ENCODE results near the gene RASEF.

Gene RASEF

DNA sequence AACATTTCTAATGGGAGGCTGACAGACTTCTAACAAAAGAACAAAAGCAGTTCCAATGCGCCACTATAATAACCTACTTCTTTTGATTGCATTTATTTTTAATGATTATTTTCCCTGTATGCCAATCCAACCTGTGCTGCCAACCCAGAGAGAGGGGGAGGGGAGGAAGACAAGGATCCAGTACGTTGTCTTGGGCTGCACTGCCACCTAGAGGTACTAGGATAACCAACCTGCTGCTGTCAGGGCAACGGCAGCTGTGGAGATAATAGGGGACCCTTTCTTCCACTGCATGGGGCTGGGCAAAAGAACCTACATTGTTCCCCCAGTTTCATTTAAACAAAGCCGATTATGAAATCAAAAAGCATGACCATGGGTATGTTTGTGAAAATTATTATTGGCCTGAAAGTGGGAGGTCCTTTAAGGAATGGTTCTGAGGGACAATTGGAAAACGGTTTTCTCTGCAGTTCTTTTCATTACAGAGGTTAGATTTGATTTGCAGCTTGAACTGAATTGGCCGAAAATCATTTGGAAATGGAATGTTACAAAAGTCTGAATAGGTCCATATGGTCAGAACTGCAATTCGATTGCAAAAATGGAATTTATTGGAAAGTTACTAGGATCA, 101.3 kb downstream of the RASEF start:
- Histone ChIP-seq H3K4me2 (ENCODE audit: low read length) (no peak overlapping the region), H3K9me2 (replicated peaks; ENCODE audit: control insufficient read depth, low read length) (no peaks in the 10 kb centered on the region), H3K4me3 (ENCODE audit: low read length) (no peak overlapping the region), H4K20me1 (ENCODE audit: control insufficient read depth, insufficient read depth, low read depth, low read length) (no peaks in the 10 kb centered on the region), H3K36me3 (ENCODE audit: control insufficient read depth, low read length) (no peaks in the 10 kb centered on the region), H3K79me2 (ENCODE audit: control insufficient read depth, low read length) (no peaks in the 10 kb centered on the region), H3F3A (ENCODE audit: control insufficient read depth, insufficient read depth) (no peaks in the 10 kb centered on the region), H3K4me1 (ENCODE audit: control insufficient read depth, low read length) (no peaks in the 10 kb centered on the region), H3K27me3 (ENCODE audit: control insufficient read depth, low read length) (no peaks in the 10 kb centered on the region), H3K9me3 (ENCODE audit: control insufficient read depth, insufficient read depth, low read length) (no peaks in the 10 kb centered on the region), H3K27ac (ENCODE audit: low read depth, low read length) (no peak overlapping the region)
- TF ChIP-seq, protein P1, sequence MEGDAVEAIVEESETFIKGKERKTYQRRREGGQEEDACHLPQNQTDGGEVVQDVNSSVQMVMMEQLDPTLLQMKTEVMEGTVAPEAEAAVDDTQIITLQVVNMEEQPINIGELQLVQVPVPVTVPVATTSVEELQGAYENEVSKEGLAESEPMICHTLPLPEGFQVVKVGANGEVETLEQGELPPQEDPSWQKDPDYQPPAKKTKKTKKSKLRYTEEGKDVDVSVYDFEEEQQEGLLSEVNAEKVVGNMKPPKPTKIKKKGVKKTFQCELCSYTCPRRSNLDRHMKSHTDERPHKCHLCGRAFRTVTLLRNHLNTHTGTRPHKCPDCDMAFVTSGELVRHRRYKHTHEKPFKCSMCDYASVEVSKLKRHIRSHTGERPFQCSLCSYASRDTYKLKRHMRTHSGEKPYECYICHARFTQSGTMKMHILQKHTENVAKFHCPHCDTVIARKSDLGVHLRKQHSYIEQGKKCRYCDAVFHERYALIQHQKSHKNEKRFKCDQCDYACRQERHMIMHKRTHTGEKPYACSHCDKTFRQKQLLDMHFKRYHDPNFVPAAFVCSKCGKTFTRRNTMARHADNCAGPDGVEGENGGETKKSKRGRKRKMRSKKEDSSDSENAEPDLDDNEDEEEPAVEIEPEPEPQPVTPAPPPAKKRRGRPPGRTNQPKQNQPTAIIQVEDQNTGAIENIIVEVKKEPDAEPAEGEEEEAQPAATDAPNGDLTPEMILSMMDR (IDR thresholded peaks at IDR 0.05; ENCODE audit: low read depth, low read length, poor library complexity, severe bottlenecking): peak; percentile 71
- no peak for TF ChIP-seq EZH2phosphoT487 (IDR thresholded peaks at IDR 0.05; ENCODE audit: borderline replicate concordance, low read length)

DNA sequence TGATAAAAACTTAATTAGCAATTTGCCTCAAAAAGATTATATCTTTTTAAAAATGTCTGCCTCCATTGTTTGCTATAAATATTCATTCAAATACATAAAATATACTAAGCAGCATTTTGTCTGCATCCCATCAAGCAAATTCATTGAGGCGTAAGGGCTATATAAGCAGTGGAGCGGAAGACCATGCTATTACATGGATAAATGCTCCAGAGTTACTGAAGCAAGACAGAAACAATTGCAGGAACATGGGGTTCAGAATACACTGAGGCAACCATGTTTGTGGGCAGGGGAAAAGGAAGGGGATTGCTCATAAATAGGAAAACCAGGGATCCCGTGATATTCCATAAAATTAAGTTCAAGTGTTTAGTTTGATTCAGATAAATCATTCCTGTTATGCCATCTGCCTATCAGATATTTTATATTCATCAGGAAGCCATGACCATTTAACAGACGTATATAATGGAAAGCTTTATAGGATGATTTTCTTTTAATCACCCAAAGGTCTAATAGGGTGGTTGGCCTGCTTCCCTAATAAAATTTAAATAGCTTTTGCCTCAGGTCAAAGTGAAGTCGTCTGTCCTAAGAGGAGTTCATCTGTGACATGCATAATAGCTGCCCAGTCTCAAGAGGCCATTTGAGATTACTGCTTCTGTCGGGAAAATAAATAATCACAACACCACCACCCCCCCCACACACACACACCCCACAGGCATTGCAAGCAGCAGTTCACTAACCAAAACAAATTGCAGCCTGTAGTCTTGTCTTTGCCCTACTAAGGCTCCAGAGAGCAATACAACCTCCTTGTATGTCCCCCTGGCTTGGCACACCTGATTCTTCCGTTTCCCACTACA, 105.2 kb downstream of the RASEF start:
- Histone ChIP-seq H3F3A (ENCODE audit: control insufficient read depth, insufficient read depth) (no peaks in the 10 kb centered on the region), H3K36me3 (ENCODE audit: control insufficient read depth, low read length) (no peaks in the 10 kb centered on the region), H3K9me2 (replicated peaks; ENCODE audit: control insufficient read depth, low read length) (no peaks in the 10 kb centered on the region), H3K4me1 (ENCODE audit: control insufficient read depth, low read length) (no peaks in the 10 kb centered on the region), H3K27me3 (ENCODE audit: control insufficient read depth, low read length) (no peaks in the 10 kb centered on the region), H3K9me3 (ENCODE audit: control insufficient read depth, insufficient read depth, low read length) (no peaks in the 10 kb centered on the region), H3K27ac (ENCODE audit: low read depth, low read length) (no peak overlapping the region), H3K79me2 (ENCODE audit: control insufficient read depth, low read length) (no peaks in the 10 kb centered on the region), H3K4me2 (ENCODE audit: low read length) (no peak overlapping the region), H4K20me1 (ENCODE audit: control insufficient read depth, insufficient read depth, low read depth, low read length) (no peaks in the 10 kb centered on the region), H3K4me3 (ENCODE audit: low read length) (no peak overlapping the region)
- TF ChIP-seq EZH2phosphoT487 (IDR thresholded peaks at IDR 0.05; ENCODE audit: borderline replicate concordance, low read length): no peak
- TF ChIP-seq, protein P1 (IDR thresholded peaks at IDR 0.05; ENCODE audit: low read depth, low read length, poor library complexity, severe bottlenecking): no peak

DNA sequence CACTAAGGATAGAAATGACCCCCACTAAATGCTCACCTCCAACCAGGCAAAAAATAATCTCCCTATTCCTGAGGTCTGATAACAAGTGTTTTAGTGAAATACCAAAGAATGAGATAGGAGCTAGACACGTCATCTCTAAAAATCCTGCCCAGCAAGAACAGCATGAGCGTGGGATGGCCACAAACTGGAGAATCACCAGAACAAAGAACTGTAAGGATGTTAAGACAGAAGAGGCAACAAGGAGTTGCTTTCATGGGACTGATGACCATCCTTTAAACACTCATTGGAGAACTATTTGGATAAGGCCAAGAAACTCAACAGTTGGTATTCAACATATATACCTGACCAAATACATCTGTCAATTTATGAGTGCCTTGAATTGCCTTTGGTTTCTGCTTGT, 113.7 kb downstream of the RASEF start:
- Histone ChIP-seq H3K4me3 (ENCODE audit: low read length) (no peak overlapping the region), H3K4me2 (ENCODE audit: low read length) (no peak overlapping the region), H3K9me3 (ENCODE audit: control insufficient read depth, insufficient read depth, low read length) (no peaks in the 10 kb centered on the region), H3K4me1 (ENCODE audit: control insufficient read depth, low read length) (no peaks in the 10 kb centered on the region), H3K27me3 (ENCODE audit: control insufficient read depth, low read length) (no peaks in the 10 kb centered on the region), H3F3A (ENCODE audit: control insufficient read depth, insufficient read depth) (no peaks in the 10 kb centered on the region), H3K9me2 (replicated peaks; ENCODE audit: control insufficient read depth, low read length) (no peaks in the 10 kb centered on the region), H3K79me2 (ENCODE audit: control insufficient read depth, low read length) (no peaks in the 10 kb centered on the region), H4K20me1 (ENCODE audit: control insufficient read depth, insufficient read depth, low read depth, low read length) (no peaks in the 10 kb centered on the region), H3K27ac (ENCODE audit: low read depth, low read length) (no peak overlapping the region), H3K36me3 (ENCODE audit: control insufficient read depth, low read length) (no peaks in the 10 kb centered on the region)
- TF ChIP-seq, protein P1 (IDR thresholded peaks at IDR 0.05; ENCODE audit: low read depth, low read length, poor library complexity, severe bottlenecking): no peak
- TF ChIP-seq EZH2phosphoT487 (IDR thresholded peaks at IDR 0.05; ENCODE audit: borderline replicate concordance, low read length): no peak

All from DOHH2 (cell line).